PC-9 (cell line): ENCODE results near the gene CDK5. TPM values are rescaled to one million over a fixed set of nuclear protein-coding genes. Genes with fewer than 3 reads are reported as not detected.

Experiments used
- BruUV-seq: library from RNA; stranded (reverse); fragments of 400-500 nt; replicated peaks from 2 replicates; lab custom pipeline; 2021; lab: Mats Ljungman, UMichigan
- CTCF ChIA-PET: fragments of 300-600 bp; sonication (Branson Sonifier 250); formaldehyde crosslinking; loops from one replicate; lab custom pipeline; 2022; ENCODE audit warnings: antibody characterized with exemption; lab: Charles Lee
- POLR2A ChIA-PET: fragments of 300-600 bp; sonication (Branson Sonifier 250); formaldehyde crosslinking; loops from one replicate; lab custom pipeline; 2022; ENCODE audit warnings: antibody characterized with exemption; ENCODE audit not compliant: unreplicated experiment; lab: Charles Lee
- DNase-seq, 2 experiments: peaks; one replicate each; pipeline versions ENCODE4 v3.0.0 to v3.0.0-alpha.2; 2015 to 2022; ENCODE audit warnings: mixed read lengths in 1 of 2
- H2AFZ ChIP-seq: fragments of 200-600 bp; sonication (generic); 2 replicates; pipeline ENCODE4 v1.8.1; 2017; ENCODE audit warnings: antibody characterized with exemption
- H3F3A ChIP-seq: fragments of 200-600 bp; sonication (generic); 2 replicates; pipeline ENCODE4 v1.8.1; 2017; ENCODE audit warnings: antibody characterized with exemption, mild to moderate bottlenecking, low read depth; ENCODE audit not compliant: insufficient read depth
- H3K27ac ChIP-seq: fragments of 200-600 bp; sonication (generic); 2 replicates; pipeline ENCODE4 v1.6.1; 2016; ENCODE audit warnings: mixed run types
- H3K27me3 ChIP-seq: fragments of 200-600 bp; sonication (generic); 2 replicates; pipeline ENCODE4 v1.6.1; 2016; ENCODE audit warnings: low read depth, mixed run types; ENCODE audit not compliant: insufficient read depth
- H3K36me3 ChIP-seq: fragments of 200-600 bp; sonication (generic); 2 replicates; pipeline ENCODE4 v1.6.1; 2016; ENCODE audit warnings: low read depth, mixed run types
- H3K4me1 ChIP-seq: fragments of 200-600 bp; sonication (generic); replicated peaks from 2 replicates; pipeline ENCODE4 v1.6.1; 2016; ENCODE audit warnings: mixed run types; ENCODE audit not compliant: insufficient read depth
- H3K4me2 ChIP-seq: fragments of 200-600 bp; sonication (generic); 2 replicates; pipeline ENCODE4 v1.6.1; 2017; ENCODE audit warnings: mixed run types
- H3K4me3 ChIP-seq: fragments of 200-600 bp; sonication (generic); 2 replicates; pipeline ENCODE4 v1.6.1; 2016; ENCODE audit warnings: mixed run types
- H3K79me2 ChIP-seq: fragments of 200-600 bp; sonication (generic); 2 replicates; pipeline ENCODE4 v1.6.1; 2017; ENCODE audit warnings: low read depth, mixed run types
- H3K9me2 ChIP-seq: fragments of 200-600 bp; sonication (generic); 2 replicates; pipeline ENCODE4 v1.8.1; 2017; ENCODE audit warnings: mild to moderate bottlenecking; ENCODE audit not compliant: insufficient read depth
- H3K9me3 ChIP-seq: fragments of 200-600 bp; sonication (generic); 2 replicates; pipeline ENCODE4 v1.8.1; 2016; ENCODE audit warnings: low read depth; ENCODE audit not compliant: insufficient read depth
- H4K20me1 ChIP-seq: fragments of 200-600 bp; sonication (generic); 2 replicates; pipeline ENCODE4 v1.8.1; 2017; ENCODE audit not compliant: insufficient read depth
- CTCF ChIP-seq: fragments of 200-600 bp; sonication (generic); conservative IDR thresholded peaks from 2 replicates; pipeline ENCODE4 v1.6.1; 2017; ENCODE audit warnings: mixed run types, antibody characterized with exemption, mild to moderate bottlenecking, moderate library complexity
- EZH2 ChIP-seq: fragments of 200-600 bp; sonication (generic); IDR thresholded peaks from 2 replicates; pipeline ENCODE4 v1.8.0; 2017; ENCODE audit warnings: antibody characterized with exemption, low read depth
- intact Hi-C: fragments of 100-400 bp; cut with micrococcal nuclease; formaldehyde crosslinking; loops from one replicate; pipeline ENCODE4 v1.10.0; 2022; ENCODE audit not compliant: unreplicated experiment
- total RNA-seq: library from RNA; stranded (reverse); gene quantifications from 2 replicates; pipeline ENCODE4 v1.2.3, GENCODE V29; 2021

The CDK5 gene
- total RNA-seq, 1 experiment from 2014 or later, result 45.7 TPM

DNA sequence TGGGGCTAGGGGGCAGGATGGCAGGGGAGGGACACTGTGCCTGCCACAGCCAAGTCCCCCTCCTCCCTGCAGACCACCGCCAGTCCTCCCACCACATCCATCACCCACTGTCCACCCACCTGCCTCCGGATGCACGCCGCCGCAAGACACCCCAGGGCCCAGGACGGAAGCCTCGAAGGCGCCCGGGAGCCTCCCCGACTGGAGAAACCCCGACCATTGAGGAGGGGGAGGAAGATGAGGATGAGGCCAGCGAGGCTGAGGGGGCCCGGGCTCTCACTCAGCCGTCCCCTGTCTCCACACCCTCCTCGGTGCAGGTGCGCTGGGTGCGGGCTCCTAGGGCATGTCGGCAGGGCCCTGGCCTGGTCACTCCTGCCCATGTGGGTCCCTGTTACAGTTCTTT is 6.8 kb upstream of the CDK5 start:
- H3K4me3 ChIP-seq, result no peak overlapping the region
- no peaks in the 10 kb centered on the region for H3K9me2 ChIP-seq
- no peaks in the 10 kb centered on the region for H3K27me3 ChIP-seq
- BruUV-seq, result no TSS peak
- H4K20me1 ChIP-seq, result peaks cover 23% of the 10 kb centered on the region
- CTCF ChIA-PET, result no interaction called here
- intact Hi-C loops, result no loop called here
- peaks cover 28% of the 10 kb centered on the region; the same call in 1 of the 2 replicates for H3F3A ChIP-seq
- DNase-seq, result no peak
- no peaks in the 10 kb centered on the region for H3K9me3 ChIP-seq
- peaks cover 42% of the 10 kb centered on the region for H3K79me2 ChIP-seq
- no peak overlapping the region for H3K4me2 ChIP-seq
- H3K27ac ChIP-seq, result no peak overlapping the region
- POLR2A ChIA-PET, result no interaction called here
- H3K36me3 ChIP-seq, result peaks cover 18% of the 10 kb centered on the region
- TF ChIP-seq CTCF, result no peak
- TF ChIP-seq EZH2, result no peak
- H3K4me1 ChIP-seq, result peaks cover 36% of the 10 kb centered on the region
- no peak overlapping the region for H2AFZ ChIP-seq

DNA sequence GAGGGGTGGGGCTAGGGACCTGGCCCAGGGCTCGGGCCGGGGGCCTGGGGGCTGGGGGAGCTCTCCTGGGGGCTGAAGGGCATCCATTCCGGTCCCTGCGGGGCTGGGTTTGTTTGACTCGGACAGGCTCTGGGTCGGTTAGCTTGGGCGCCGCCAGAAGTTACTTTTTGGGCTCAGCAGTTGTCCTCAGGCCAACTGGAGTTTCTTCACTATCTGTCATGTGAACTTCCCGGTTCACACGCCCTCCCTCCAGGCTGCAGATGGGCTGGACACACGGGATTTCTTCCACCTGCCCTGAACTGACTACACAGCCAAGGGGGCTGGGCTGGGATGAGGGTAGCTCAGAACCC is 5.5 kb upstream of the CDK5 start:
- DNase-seq, result peak; percentile 71 to 82
- peaks cover 43% of the 10 kb centered on the region for H3K79me2 ChIP-seq
- ChIA-PET CTCF (interaction anchor here (0.6 to 1.1 kb wide), 5 partner anchors 14 to 626 kb away, joined by 4 to 8 read pairs (median 4); partner anchors contain the start of genes ABCB8 and TMUB1), POLR2A (interaction anchor here (0.6 to 0.8 kb wide), 2 partner anchors 18 to 23 kb away, joined by 3 read pairs; partner anchors contain the start of genes AGAP3 and FASTK)
- BruUV-seq, result no TSS peak
- peaks cover 23% of the 10 kb centered on the region for H4K20me1 ChIP-seq
- peaks cover 45% of the 10 kb centered on the region for H3K4me1 ChIP-seq
- no peaks in the 10 kb centered on the region for H3K9me2 ChIP-seq
- H3F3A ChIP-seq, result peaks cover 37% of the 10 kb centered on the region; the same call in 1 of the 2 replicates
- intact Hi-C loops, result no loop called here
- H3K36me3 ChIP-seq, result peaks cover 10% of the 10 kb centered on the region; the same call in 1 of the 2 replicates
- peak overlapping the region; percentile 85 for H3K27ac ChIP-seq
- TF ChIP-seq CTCF (no peak), EZH2 (no peak)
- H3K4me3 ChIP-seq, result peak overlapping the region; percentile 59; the same call in 1 of the 2 replicates
- no peaks in the 10 kb centered on the region for H3K27me3 ChIP-seq
- H2AFZ ChIP-seq, result no peak overlapping the region
- no peaks in the 10 kb centered on the region for H3K9me3 ChIP-seq
- H3K4me2 ChIP-seq, result peak overlapping the region; percentile 93

DNA sequence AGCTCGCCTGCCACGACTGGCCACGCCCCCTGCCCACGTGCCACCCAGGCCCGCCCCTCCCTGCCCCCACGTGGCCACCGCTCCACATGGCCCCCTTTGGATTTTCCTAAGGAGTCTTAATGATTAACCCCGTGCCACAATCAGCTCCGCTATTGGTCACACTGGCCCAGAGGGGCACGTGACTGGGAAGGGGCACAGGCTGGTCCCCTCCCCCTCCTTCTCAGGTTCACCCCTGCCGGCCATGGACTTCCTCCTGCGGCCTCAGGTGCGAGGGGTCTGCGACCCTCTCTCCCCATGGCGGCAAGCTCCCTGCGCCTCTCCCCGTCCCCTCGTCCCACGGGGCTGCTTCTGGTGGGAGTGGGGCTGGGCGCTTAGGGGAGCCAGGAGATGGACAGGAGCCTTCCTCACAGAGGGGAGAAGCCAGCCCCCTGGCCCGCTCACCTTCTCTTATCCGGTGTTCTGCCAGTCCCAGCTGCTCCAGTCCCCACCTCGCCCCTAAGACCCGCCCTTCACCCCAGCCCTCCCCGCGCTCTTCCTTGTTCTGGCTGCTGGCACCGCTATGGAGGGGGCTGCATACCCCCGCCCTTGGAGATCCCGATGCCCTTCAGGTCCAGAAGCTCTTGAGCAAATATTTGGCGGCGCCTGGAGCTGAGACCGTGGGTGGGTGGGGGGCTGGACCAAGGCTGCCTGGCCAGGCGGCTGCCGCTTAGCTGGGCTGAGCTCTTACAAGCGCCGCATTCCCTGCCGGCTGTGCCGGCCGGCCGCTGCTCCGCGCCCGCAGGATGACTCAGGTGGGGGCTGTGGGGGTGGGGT is 4.9 kb upstream of the CDK5 start:
- H3K4me2 ChIP-seq, result peak overlapping the region; percentile 93
- H3K27ac ChIP-seq, result peak overlapping the region; percentile 85
- H3K79me2 ChIP-seq, result peaks cover 43% of the 10 kb centered on the region
- peaks cover 23% of the 10 kb centered on the region for H4K20me1 ChIP-seq
- no peaks in the 10 kb centered on the region for H3K9me3 ChIP-seq
- peak; percentile 72 to 73 for DNase-seq
- H3K27me3 ChIP-seq, result no peaks in the 10 kb centered on the region
- peak overlapping the region; percentile 59 for H3K4me3 ChIP-seq
- H3K9me2 ChIP-seq, result no peaks in the 10 kb centered on the region
- H3K4me1 ChIP-seq, result peaks cover 45% of the 10 kb centered on the region
- BruUV-seq, result no TSS peak
- H3F3A ChIP-seq, result peaks cover 37% of the 10 kb centered on the region; the same call in 1 of the 2 replicates
- intact Hi-C loops, result no loop called here
- CTCF ChIA-PET, result interaction anchor here (0.6 to 1.2 kb wide), 10 partner anchors 14 to 700 kb away, joined by 3 to 12 read pairs (median 6); partner anchors contain the start of gene ABCB8
- no peak overlapping the region for H2AFZ ChIP-seq
- H3K36me3 ChIP-seq, result peaks cover 10% of the 10 kb centered on the region; the same call in 1 of the 2 replicates
- POLR2A ChIA-PET, result interaction anchor here (0.5 to 0.8 kb wide), 3 partner anchors 18 to 37 kb away, joined by 3 to 8 read pairs (median 4); partner anchors contain the start of gene FASTK
- TF ChIP-seq EZH2, result no peak
- TF ChIP-seq CTCF, result no peak
